ENCODE results near the gene DNAH2. TPM values are rescaled to one million over a fixed set of nuclear protein-coding genes. Genes with fewer than 3 reads are reported as not detected.

DNAH2 gene
- total RNA-seq, 4 donors from 2014 or later, result under 0.01 to 0.22 (median 0.20) TPM; not detected in 1

DNA sequence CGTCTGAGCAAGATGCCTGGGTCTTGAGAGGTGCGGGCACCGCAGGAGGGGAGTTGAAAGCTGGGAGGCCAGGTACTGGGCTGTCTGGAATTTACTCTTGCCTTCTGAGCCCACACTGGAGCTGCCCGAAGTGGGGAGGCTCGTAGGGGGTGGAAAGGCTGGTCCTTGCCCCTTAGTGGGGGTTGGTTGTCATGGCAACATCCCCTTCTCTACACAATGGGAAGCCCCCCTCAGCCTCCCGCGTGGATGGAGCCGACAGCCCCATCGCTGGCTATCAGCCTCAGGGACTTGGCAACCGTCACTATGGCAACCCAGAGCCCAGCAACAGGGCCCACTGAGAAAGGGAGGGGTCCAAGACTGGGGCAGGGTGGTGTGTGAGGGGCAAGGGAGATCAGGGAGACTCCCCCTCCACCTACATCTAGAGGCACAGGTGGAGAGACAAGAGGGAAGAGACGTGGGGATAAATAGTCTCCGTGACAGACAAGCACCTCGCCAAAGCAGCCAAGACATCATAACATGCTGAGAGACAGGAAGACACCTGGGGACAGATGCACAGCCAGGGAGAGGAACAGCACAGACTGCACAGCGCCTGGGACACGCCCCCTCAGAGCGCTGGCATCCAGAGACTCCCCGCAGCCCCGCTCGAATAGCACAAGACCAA is 5.3 kb upstream of the DNAH2 start:
- no peaks in the 10 kb centered on the region for H3K9me3 ChIP-seq
- H3K4me1 ChIP-seq, result peaks cover 8 to 9% of the 10 kb centered on the region in 2 donors
- intact Hi-C loops (cut with DNase I), result no loop called here
- 5 to 6% methylated on average over 18 to 19 of the region's 19 CpGs for WGBS, 2 donors
- no peaks in the 10 kb centered on the region for H3K27me3 ChIP-seq
- no peak for DNase-seq
- H3K4me3 ChIP-seq (replicated peaks in 1 of 3), result no peak overlapping the region
- H3K27ac ChIP-seq, result no peak overlapping the region
- H3K36me3 ChIP-seq, result no peaks in the 10 kb centered on the region
- TF ChIP-seq, protein P1, sequence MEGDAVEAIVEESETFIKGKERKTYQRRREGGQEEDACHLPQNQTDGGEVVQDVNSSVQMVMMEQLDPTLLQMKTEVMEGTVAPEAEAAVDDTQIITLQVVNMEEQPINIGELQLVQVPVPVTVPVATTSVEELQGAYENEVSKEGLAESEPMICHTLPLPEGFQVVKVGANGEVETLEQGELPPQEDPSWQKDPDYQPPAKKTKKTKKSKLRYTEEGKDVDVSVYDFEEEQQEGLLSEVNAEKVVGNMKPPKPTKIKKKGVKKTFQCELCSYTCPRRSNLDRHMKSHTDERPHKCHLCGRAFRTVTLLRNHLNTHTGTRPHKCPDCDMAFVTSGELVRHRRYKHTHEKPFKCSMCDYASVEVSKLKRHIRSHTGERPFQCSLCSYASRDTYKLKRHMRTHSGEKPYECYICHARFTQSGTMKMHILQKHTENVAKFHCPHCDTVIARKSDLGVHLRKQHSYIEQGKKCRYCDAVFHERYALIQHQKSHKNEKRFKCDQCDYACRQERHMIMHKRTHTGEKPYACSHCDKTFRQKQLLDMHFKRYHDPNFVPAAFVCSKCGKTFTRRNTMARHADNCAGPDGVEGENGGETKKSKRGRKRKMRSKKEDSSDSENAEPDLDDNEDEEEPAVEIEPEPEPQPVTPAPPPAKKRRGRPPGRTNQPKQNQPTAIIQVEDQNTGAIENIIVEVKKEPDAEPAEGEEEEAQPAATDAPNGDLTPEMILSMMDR (IDR thresholded peaks at IDR 0.05), result no peak
- TF ChIP-seq POLR2A (IDR thresholded peaks at IDR 0.05), result no peak

DNA sequence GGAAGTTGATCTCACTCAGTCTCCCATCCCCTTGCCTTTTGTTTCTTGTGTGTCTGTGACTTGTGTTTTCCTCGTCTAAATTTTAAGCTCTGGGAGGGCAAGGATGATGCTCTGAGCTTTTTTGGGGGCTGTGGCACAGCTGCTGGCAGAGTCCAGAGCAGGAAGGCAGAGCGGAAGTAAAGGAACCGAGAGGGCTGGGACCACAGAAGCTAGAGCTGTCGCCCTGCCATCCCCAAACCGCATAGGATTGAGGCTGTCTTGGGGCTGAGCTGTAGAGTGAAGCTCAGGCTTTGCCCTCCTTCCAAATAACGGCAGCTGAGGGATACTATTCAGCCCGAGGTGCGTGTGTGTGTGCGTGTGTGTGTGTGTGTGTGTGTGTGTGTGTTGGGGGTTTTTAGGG is 3.8 kb upstream of the DNAH2 start:
- TF ChIP-seq, protein P1 (IDR thresholded peaks at IDR 0.05), result no peak

DNA sequence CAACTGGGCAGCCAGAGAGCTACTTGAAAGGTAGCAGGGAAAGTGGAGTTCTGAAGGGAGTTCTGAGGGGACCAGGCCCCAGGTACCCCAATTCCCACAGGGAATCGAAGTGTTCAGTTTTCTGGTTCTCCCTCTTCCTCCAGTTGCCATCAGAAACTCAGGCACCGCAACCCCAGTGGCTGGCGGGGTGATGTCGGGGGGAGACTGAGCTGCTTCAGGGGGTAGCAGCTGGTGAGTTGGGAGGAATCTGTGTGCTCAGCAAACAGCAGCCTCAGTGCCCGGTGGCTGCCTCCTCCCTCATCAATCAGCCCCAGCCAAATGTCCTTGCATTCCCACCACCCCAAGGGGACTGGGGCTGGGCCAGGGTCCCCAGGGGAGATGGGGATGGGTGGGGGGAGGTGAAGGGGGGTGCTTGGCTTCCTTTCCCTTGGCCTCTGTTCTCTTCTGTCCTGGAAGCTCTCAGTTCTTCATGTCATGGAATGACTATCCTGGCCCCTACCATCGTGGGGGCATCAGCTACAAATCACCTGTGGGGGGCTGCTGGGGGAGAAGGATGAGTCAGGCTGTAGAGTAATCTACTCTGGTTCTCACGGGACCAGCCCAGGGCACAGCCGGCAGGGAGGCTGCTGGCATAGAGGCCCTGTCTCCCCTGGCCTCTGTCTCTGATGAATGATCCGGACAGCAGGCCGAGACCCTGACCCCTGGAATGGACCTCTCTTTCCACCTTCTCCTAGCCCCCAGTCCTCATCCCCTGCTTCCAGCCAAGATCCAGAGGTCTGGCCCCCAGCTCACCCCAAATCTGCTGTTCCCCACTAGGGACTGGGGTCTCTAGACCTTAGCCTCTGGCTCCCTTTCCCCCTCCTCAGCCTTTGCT is 2.6 kb upstream of the DNAH2 start:
- intact Hi-C loops (cut with DNase I), result no loop called here
- WGBS, 2 donors, result 64 to 73% methylated on average over 9 of the region's 10 CpGs
- DNase-seq, result no peak
- Histone ChIP-seq H3K27ac (no peak overlapping the region), H3K27me3 (no peaks in the 10 kb centered on the region), H3K9me3 (no peaks in the 10 kb centered on the region), H3K4me1 (peaks cover 16% of the 10 kb centered on the region in 2 donors), H3K4me3 (replicated peaks in 1 of 3) (no peak overlapping the region), H3K36me3 (no peaks in the 10 kb centered on the region)
- TF ChIP-seq, protein P1 (IDR thresholded peaks at IDR 0.05), result no peak
- TF ChIP-seq POLR2A (IDR thresholded peaks at IDR 0.05), result no peak

More for the DNA sequence above, 3.8 kb upstream of the DNAH2 start:
- H3K9me3 ChIP-seq, result no peaks in the 10 kb centered on the region
- no peak for DNase-seq
- H3K36me3 ChIP-seq, result no peaks in the 10 kb centered on the region
- peaks cover 16% of the 10 kb centered on the region in 2 donors for H3K4me1 ChIP-seq
- no peak overlapping the region for H3K27ac ChIP-seq
- no peaks in the 10 kb centered on the region for H3K27me3 ChIP-seq
- H3K4me3 ChIP-seq (replicated peaks in 1 of 3), result no peak overlapping the region
- intact Hi-C loops (cut with DNase I), result no loop called here
- WGBS, 2 donors, result 30 to 37% methylated on average over 9 of the region's 9 CpGs

DNA sequence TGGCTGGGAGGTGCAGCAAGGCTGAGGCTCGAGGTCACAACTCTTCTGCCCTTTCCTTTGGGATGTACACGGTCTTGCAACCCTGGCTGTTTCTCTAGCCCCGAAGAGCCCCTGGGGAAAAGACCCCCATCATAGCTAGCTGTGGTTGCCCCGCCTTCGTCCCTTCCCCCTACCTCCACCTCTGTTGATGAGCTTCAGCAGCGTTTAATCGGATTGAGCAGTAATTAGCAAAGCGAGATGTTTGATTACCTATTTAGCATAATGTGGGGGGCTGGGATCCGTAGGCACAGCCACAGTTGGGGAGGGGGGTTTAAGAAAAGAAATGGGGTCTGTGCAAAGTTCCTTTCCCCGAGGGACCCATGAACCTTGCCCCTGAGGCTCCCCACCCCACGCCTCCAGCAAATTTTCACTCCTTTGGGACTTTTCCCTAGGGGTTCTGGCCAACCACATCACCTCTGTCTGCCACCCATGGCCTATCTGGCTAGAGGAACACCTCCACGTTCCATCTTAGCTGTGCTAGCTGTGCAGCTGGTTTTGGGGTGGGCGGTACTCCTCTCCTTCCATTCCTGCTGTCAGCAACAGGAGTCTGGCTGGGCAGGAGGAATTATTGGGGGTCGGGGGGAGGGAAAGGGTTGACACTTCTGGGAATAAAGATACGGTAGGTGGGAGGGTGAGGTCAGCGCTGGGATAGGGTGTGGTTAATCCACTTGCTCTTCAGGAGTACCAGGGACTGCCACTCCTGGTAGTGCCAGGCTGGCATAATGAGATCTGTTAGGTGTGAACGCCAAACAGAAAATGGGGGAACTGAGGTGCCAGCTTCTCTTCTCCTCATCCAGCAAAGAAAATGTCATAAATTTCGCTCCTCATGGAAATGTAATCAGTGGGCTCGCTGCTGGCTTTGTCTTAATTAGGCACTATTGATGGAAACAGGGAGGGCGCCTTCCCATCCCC is 1.3 kb upstream of the DNAH2 start:
- H3K4me3 ChIP-seq (replicated peaks in 1 of 3), result peak overlapping the region in 2 of 3 donors; percentile 7 to 49
- no peak overlapping the region for H3K27ac ChIP-seq

More for the DNA sequence above, 1.3 kb upstream of the DNAH2 start:
- Histone ChIP-seq H3K27me3 (no peaks in the 10 kb centered on the region), H3K36me3 (no peaks in the 10 kb centered on the region), H3K4me1 (peaks cover 16% of the 10 kb centered on the region in 2 donors), H3K9me3 (no peaks in the 10 kb centered on the region)
- intact Hi-C loops (cut with DNase I), result no loop called here
- DNase-seq, result no peak
- no peak for TF ChIP-seq POLR2A (IDR thresholded peaks at IDR 0.05)
- TF ChIP-seq, protein P1 (IDR thresholded peaks at IDR 0.05), result no peak
- 30 to 38% methylated on average over 19 to 20 of the region's 20 CpGs for WGBS, 2 donors
